ENCODE results near the gene TNS1. TPM values are rescaled to one million over a fixed set of nuclear protein-coding genes. Genes with fewer than 3 reads are reported as not detected.

TNS1 gene
- polyA plus RNA-seq, 3 donors: 0.26 to 1.6 (median 1.5) TPM

DNA sequence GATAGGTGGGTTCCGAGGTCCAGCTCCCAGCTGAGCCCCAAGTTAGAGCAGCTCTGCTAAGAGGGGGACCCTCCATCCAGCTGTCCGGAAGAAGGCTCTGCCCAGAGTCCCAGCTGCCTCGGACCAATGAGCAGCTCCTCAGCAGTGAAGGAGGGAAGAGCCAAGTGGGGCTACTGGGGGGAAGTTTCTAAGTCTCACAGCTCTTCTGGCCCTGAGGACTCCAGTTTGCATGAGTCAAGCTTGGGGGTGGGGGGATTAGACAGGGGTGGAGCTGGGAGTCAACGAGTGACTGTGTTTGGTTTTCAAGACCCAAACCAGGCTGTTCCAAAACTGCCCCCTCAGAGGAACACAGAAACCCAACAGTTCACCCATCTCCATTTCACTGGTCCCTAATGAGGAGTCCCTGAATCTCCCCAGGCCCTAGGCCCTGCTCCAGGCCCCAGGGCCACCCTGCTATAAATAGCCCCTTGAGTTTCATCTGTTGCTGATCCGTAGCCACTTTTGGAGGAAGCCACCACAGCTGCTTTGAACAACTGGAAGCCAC, 100.9 kb downstream of the TNS1 start:
- H3K4me3 ChIP-seq (replicated peaks in 1 of 3; ENCODE audit: low read depth in 2 of 3, low read length in 3 of 3): no peak overlapping the region
- H3K4me1 Mint-ChIP-seq: peaks cover 65% of the 10 kb centered on the region
- peaks cover 0 to 3% (median 0%) of the 10 kb centered on the region in 7 donors for H3K9me3 Mint-ChIP-seq
- no peak overlapping the region for H2AFZ ChIP-seq (ENCODE audit: insufficient read depth, low read depth, low read length, poor library complexity, severe bottlenecking)
- H3K9ac ChIP-seq (ENCODE audit: insufficient read depth, low read length, poor library complexity, severe bottlenecking): peak overlapping the region; percentile 52
- H3K27ac Mint-ChIP-seq: peak overlapping the region; percentile 89 to 95 (median 93)
- H3K4me1 ChIP-seq (ENCODE audit: control insufficient read depth in 1 of 2, insufficient read depth in 2 of 2, low read length in 2 of 2): peaks cover 43 to 60% of the 10 kb centered on the region in 2 donors
- peak overlapping the region; percentile 13 for H3K4me2 ChIP-seq (replicated peaks; ENCODE audit: extremely low read depth, low read length, poor library complexity, severe bottlenecking)
- no peaks in the 10 kb centered on the region for H3K9me3 ChIP-seq (replicated peaks in 1 of 2; ENCODE audit: control insufficient read depth in 1 of 2, insufficient read depth in 1 of 2, low read length in 2 of 2)
- DNase-seq: peak; percentile 55 to 80 (median 65)
- H3K36me3 Mint-ChIP-seq: peaks cover 31 to 41% of the 10 kb centered on the region in 2 donors
- H4K20me1 ChIP-seq (ENCODE audit: insufficient read depth, low read length): no peaks in the 10 kb centered on the region
- peak overlapping the region; percentile 4 to 76 for H3K27ac ChIP-seq (ENCODE audit: low read depth in 1 of 2, low read length in 2 of 2)
- H3K27me3 ChIP-seq (ENCODE audit: control insufficient read depth in 2 of 2, insufficient read depth in 2 of 2, low read length in 2 of 2): peaks cover 0 to 2% of the 10 kb centered on the region in 2 donors
- peaks cover 0 to 13% (median 10%) of the 10 kb centered on the region in 3 donors for H3K27me3 Mint-ChIP-seq (ENCODE audit: low read depth in 3 of 3)
- H3K79me2 ChIP-seq (ENCODE audit: insufficient read depth, low read length): no peaks in the 10 kb centered on the region
- TF ChIP-seq, protein P1, sequence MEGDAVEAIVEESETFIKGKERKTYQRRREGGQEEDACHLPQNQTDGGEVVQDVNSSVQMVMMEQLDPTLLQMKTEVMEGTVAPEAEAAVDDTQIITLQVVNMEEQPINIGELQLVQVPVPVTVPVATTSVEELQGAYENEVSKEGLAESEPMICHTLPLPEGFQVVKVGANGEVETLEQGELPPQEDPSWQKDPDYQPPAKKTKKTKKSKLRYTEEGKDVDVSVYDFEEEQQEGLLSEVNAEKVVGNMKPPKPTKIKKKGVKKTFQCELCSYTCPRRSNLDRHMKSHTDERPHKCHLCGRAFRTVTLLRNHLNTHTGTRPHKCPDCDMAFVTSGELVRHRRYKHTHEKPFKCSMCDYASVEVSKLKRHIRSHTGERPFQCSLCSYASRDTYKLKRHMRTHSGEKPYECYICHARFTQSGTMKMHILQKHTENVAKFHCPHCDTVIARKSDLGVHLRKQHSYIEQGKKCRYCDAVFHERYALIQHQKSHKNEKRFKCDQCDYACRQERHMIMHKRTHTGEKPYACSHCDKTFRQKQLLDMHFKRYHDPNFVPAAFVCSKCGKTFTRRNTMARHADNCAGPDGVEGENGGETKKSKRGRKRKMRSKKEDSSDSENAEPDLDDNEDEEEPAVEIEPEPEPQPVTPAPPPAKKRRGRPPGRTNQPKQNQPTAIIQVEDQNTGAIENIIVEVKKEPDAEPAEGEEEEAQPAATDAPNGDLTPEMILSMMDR (IDR thresholded peaks at IDR 0.05): no peak
- H3K4me3 Mint-ChIP-seq: no peak overlapping the region
- 68% methylated on average over 4 of the region's 5 CpGs for WGBS (ENCODE audit: insufficient coverage)
- H3K36me3 ChIP-seq (replicated peaks in 1 of 2; ENCODE audit: control insufficient read depth in 1 of 2, insufficient read depth in 2 of 2, low read length in 2 of 2): peaks cover 5 to 9% of the 10 kb centered on the region in 2 donors
- intact Hi-C loops (cut with micrococcal nuclease): loop anchor here in 1 of 2 donors (5.0 kb wide), 1 partner anchor 35 kb away; no protein-coding TSS in a partner anchor

DNA sequence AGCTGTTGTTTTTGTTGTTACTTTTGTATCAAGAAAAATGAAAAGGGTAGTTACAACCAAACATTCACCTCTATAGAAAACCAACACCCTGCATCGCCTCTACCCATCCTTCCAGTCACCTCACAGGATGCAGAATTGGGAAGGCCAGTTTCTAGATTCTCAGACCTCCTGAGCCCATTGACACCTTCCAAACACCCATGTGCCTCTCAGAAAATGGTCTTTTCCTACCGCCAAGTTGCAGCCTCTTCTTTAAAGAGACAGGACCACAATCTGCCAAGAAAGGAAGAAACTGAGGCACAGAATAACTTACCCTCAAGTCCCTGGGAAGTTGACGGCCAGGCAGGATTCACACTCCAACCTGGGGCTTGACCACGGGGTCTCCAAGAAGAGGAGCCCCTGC, 101.4 kb downstream of the TNS1 start:
- peaks cover 32 to 39% of the 10 kb centered on the region in 2 donors for H3K36me3 Mint-ChIP-seq
- TF ChIP-seq, protein P1 (IDR thresholded peaks at IDR 0.05): no peak
- Histone ChIP-seq H3K9me3 (replicated peaks in 1 of 2; ENCODE audit: control insufficient read depth in 1 of 2, insufficient read depth in 1 of 2, low read length in 2 of 2) (no peaks in the 10 kb centered on the region), H3K79me2 (ENCODE audit: insufficient read depth, low read length) (no peaks in the 10 kb centered on the region), H4K20me1 (ENCODE audit: insufficient read depth, low read length) (no peaks in the 10 kb centered on the region), H3K9ac (ENCODE audit: insufficient read depth, low read length, poor library complexity, severe bottlenecking) (no peak overlapping the region), H3K27me3 (ENCODE audit: control insufficient read depth in 2 of 2, insufficient read depth in 2 of 2, low read length in 2 of 2) (peaks cover 0 to 2% of the 10 kb centered on the region in 2 donors), H3K36me3 (replicated peaks in 1 of 2; ENCODE audit: control insufficient read depth in 1 of 2, insufficient read depth in 2 of 2, low read length in 2 of 2) (peaks cover 5 to 14% of the 10 kb centered on the region in 2 donors), H3K4me1 (ENCODE audit: control insufficient read depth in 1 of 2, insufficient read depth in 2 of 2, low read length in 2 of 2) (peaks cover 37 to 56% of the 10 kb centered on the region in 2 donors), H3K27ac (ENCODE audit: low read depth in 1 of 2, low read length in 2 of 2) (peak overlapping the region in 1 of 2 donors; percentile 76), H2AFZ (ENCODE audit: insufficient read depth, low read depth, low read length, poor library complexity, severe bottlenecking) (no peak overlapping the region), H3K4me2 (replicated peaks; ENCODE audit: extremely low read depth, low read length, poor library complexity, severe bottlenecking) (no peak overlapping the region), H3K4me3 (replicated peaks in 1 of 3; ENCODE audit: low read depth in 2 of 3, low read length in 3 of 3) (no peak overlapping the region)
- 100% methylated on average over 4 of the region's 4 CpGs for WGBS (ENCODE audit: insufficient coverage)
- H3K4me1 Mint-ChIP-seq: peaks cover 60% of the 10 kb centered on the region
- intact Hi-C loops (cut with micrococcal nuclease): loop anchor here in 1 of 2 donors (5.0 kb wide), 1 partner anchor 36 kb away; no protein-coding TSS in a partner anchor
- H3K9me3 Mint-ChIP-seq: peaks cover 0 to 3% (median 0%) of the 10 kb centered on the region in 7 donors
- H3K27me3 Mint-ChIP-seq (ENCODE audit: low read depth in 3 of 3): peaks cover 0 to 13% (median 10%) of the 10 kb centered on the region in 3 donors
- DNase-seq: no peak
- H3K4me3 Mint-ChIP-seq: no peak overlapping the region
- H3K27ac Mint-ChIP-seq: peak overlapping the region in 6 of 7 donors; percentile 17 to 95 (median 90)

Measured in CD14-positive monocyte (primary cell).